ENCODE results near the gene PLEKHA5.

- TF ChIP-seq CTCF (conservative IDR thresholded peaks at IDR 0.05; ENCODE audit: low read depth, low read length): no peak
- no peak for TF ChIP-seq POLR2A (IDR thresholded peaks at IDR 0.05; ENCODE audit: low read depth, low read length)
- TF ChIP-seq USF2 (IDR thresholded peaks at IDR 0.05; ENCODE audit: low read depth, low read length): no peak
- no peak for TF ChIP-seq MAZ (IDR thresholded peaks at IDR 0.05; ENCODE audit: borderline replicate concordance, low read depth, low read length)
- no peak for TF ChIP-seq RAD21 (IDR thresholded peaks at IDR 0.05; ENCODE audit: low read length)
- TF ChIP-seq CEBPB (IDR thresholded peaks at IDR 0.05; ENCODE audit: low read depth, low read length): no peak
Observed at GRCh38 chr12:19244312-19244711, 114.8 kb downstream of the PLEKHA5 start.

Data from IMR-90 (cell line).